Esophagus (tissue), 2 donors: ENCODE measurements around the gene FBXL15. TPM values are rescaled to one million over a fixed set of nuclear protein-coding genes. Genes with fewer than 3 reads are reported as not detected.
A peak's percentile ranks its signal among the peaks of the same experiment; 100 is the strongest.

ENCODE experiments used
- H3K27ac ChIP-seq, 2 donors: one replicate each; pipeline ENCODE4 v1.5.1; 2013; ENCODE audit warnings: low read depth in 2 of 2, mild to moderate bottlenecking in 2 of 2, inconsistent platforms in 1 of 2, low read length in 1 of 2, moderate library complexity in 1 of 2
- H3K27me3 ChIP-seq, 2 donors: one replicate each; pipeline ENCODE4 v1.6.1; 2013; ENCODE audit warnings: low read length in 2 of 2, control low read depth in 1 of 2, mild to moderate bottlenecking in 1 of 2; ENCODE audit not compliant: insufficient read depth in 2 of 2, control insufficient read depth in 1 of 2
- H3K36me3 ChIP-seq, 2 donors: one replicate each; pipeline ENCODE4 v1.6.1; 2013; ENCODE audit warnings: low read length in 1 of 2; ENCODE audit not compliant: control insufficient read depth in 2 of 2, insufficient read depth in 2 of 2
- H3K4me1 ChIP-seq, 2 donors: one replicate each; pipeline ENCODE4 v1.6.1; 2013; ENCODE audit warnings: low read length in 1 of 2; ENCODE audit not compliant: control insufficient read depth in 2 of 2, insufficient read depth in 2 of 2
- H3K4me3 ChIP-seq, 2 donors: one replicate each; pipeline ENCODE4 v1.5.1; 2013; ENCODE audit warnings: low read length in 2 of 2, mild to moderate bottlenecking in 2 of 2, low read depth in 1 of 2, moderate library complexity in 1 of 2
- H3K9me3 ChIP-seq, 2 donors: one replicate each; pipeline ENCODE4 v1.6.1; 2013; ENCODE audit warnings: mild to moderate bottlenecking in 2 of 2, low read depth in 1 of 2, low read length in 1 of 2, moderate library complexity in 1 of 2; ENCODE audit not compliant: control insufficient read depth in 2 of 2, insufficient read depth in 1 of 2
- whole genome bisulfite sequencing, 2 donors: extraction: QIAGEN DNeasy Blood & Tissue Kit; methylation state at CpG; one replicate each; pipeline ENCODE4 v1.1.7; 2013; 5-methylcytosine and 5-hydroxymethylcytosine counted together
- polyA plus RNA-seq, 2 donors: library from polyadenylated mRNA; stranded (reverse); fragments of 200-250 nt; gene quantifications; one replicate each; pipeline ENCODE4 v1.2.3, GENCODE V29; 2013
- donor health status: healthy with polysubstance abuse.
- donor health status: Bipolar disorder and iron deficiency.

The FBXL15 gene
- polyA plus RNA-seq, 2 donors: 6.3 to 15.2 TPM

- Histone ChIP-seq H3K36me3 (peaks cover 6 to 10% of the 10 kb centered on the region in 2 donors), H3K4me3 (no peak overlapping the region), H3K9me3 (peaks cover 0 to under 1% of the 10 kb centered on the region in 2 donors), H3K4me1 (peaks cover 12 to 20% of the 10 kb centered on the region in 2 donors), H3K27me3 (no peaks in the 10 kb centered on the region), H3K27ac (no peak overlapping the region)
- 74 to 84% methylated on average over 9 of the region's 9 CpGs for WGBS, 2 donors
Observed at GRCh38 chr10:102424145-102424544, 3.5 kb downstream of the FBXL15 start.

GRCh38 chr10:102424916-102425315 lies 4.3 kb downstream of the FBXL15 start:
- H3K4me3 ChIP-seq: no peak overlapping the region
- H3K9me3 ChIP-seq: no peaks in the 10 kb centered on the region
- H3K4me1 ChIP-seq: peaks cover 6 to 13% of the 10 kb centered on the region in 2 donors
- no peaks in the 10 kb centered on the region for H3K27me3 ChIP-seq
- WGBS, 2 donors: 83 to 87% methylated on average over 6 of the region's 6 CpGs
- peaks cover 6 to 10% of the 10 kb centered on the region in 2 donors for H3K36me3 ChIP-seq
- no peak overlapping the region for H3K27ac ChIP-seq

- Histone ChIP-seq H3K27me3 (no peaks in the 10 kb centered on the region), H3K36me3 (peaks cover 6 to 10% of the 10 kb centered on the region in 2 donors), H3K27ac (no peak overlapping the region), H3K4me3 (no peak overlapping the region), H3K9me3 (no peaks in the 10 kb centered on the region), H3K4me1 (peaks cover 3 to 10% of the 10 kb centered on the region in 2 donors)
- 78 to 100% methylated on average over 1 of the region's 1 CpG for WGBS, 2 donors
Observed at GRCh38 chr10:102425444-102425843, 4.8 kb downstream of the FBXL15 start.

GRCh38 chr10:102426803-102427287 lies 6.2 kb downstream of the FBXL15 start:
- Histone ChIP-seq H3K27ac (no peak overlapping the region), H3K36me3 (peaks cover 6 to 10% of the 10 kb centered on the region in 2 donors), H3K9me3 (no peaks in the 10 kb centered on the region), H3K4me1 (peaks cover 3 to 14% of the 10 kb centered on the region in 2 donors), H3K27me3 (no peaks in the 10 kb centered on the region), H3K4me3 (no peak overlapping the region)
- 73 to 80% methylated on average over 7 of the region's 7 CpGs for WGBS, 2 donors

- H3K36me3 ChIP-seq: peaks cover 0 to 2% of the 10 kb centered on the region in 2 donors
- 88 to 91% methylated on average over 8 of the region's 8 CpGs for WGBS, 2 donors
Observed at GRCh38 chr10:102429468-102429867, 8.8 kb downstream of the FBXL15 start.

GRCh38 chr10:102431452-102432124 lies 11.0 kb downstream of the FBXL15 start:
- peak overlapping the region; percentile 69 to 93 for H3K4me3 ChIP-seq
- peak overlapping the region in 1 of 2 donors; percentile 84 for H3K27ac ChIP-seq
- H3K4me1 ChIP-seq: peaks cover 0 to 7% of the 10 kb centered on the region in 2 donors
- no peaks in the 10 kb centered on the region for H3K9me3 ChIP-seq
- H3K27me3 ChIP-seq: no peaks in the 10 kb centered on the region
- 13 to 17% methylated on average over 4 of the region's 4 CpGs for WGBS, 2 donors
- H3K36me3 ChIP-seq: no peaks in the 10 kb centered on the region

More at GRCh38 chr10:102429468-102429867, 8.8 kb downstream of the FBXL15 start:
- Histone ChIP-seq H3K27ac (no peak overlapping the region), H3K27me3 (no peaks in the 10 kb centered on the region), H3K4me3 (no peak overlapping the region), H3K4me1 (peaks cover 0 to 7% of the 10 kb centered on the region in 2 donors), H3K9me3 (no peaks in the 10 kb centered on the region)

GRCh38 chr10:102432162-102432950 lies 11.7 kb downstream of the FBXL15 start, which contains the start of gene CUEDC2:
CUEDC2 (minus strand) TSS chr10:102432574; CDS start chr10:102425188, 7,386 bp downstream.
- Histone ChIP-seq H3K27ac (peak within 1 kb of the TSS; percentile 36 to 84), H3K4me3 (peak within 1 kb of the TSS; percentile 69 to 93), H3K9me3 (no peaks in the 10 kb centered on the region), H3K36me3 (no peaks in the 10 kb centered on the region), H3K27me3 (no peaks in the 10 kb centered on the region), H3K4me1 (peaks cover 0 to 7% of the 10 kb centered on the region in 2 donors)
- 1% methylated on average over 52 of the region's 52 CpGs for WGBS, 2 donors

- WGBS, 2 donors: 57 to 63% methylated on average over 5 of the region's 5 CpGs
- no peak overlapping the region for H3K27ac ChIP-seq
- no peaks in the 10 kb centered on the region for H3K27me3 ChIP-seq
- no peaks in the 10 kb centered on the region for H3K36me3 ChIP-seq
- H3K4me1 ChIP-seq: peaks cover 0 to 7% of the 10 kb centered on the region in 2 donors
- H3K9me3 ChIP-seq: no peaks in the 10 kb centered on the region
- no peak overlapping the region for H3K4me3 ChIP-seq
Observed at GRCh38 chr10:102433619-102434046, 13.0 kb downstream of the FBXL15 start.

- H3K4me3 ChIP-seq: no peak overlapping the region
Observed at GRCh38 chr10:102434394-102435132, 13.9 kb downstream of the FBXL15 start.

More at GRCh38 chr10:102434394-102435132, 13.9 kb downstream of the FBXL15 start:
- Histone ChIP-seq H3K4me1 (peaks cover 0 to 7% of the 10 kb centered on the region in 2 donors), H3K9me3 (no peaks in the 10 kb centered on the region), H3K36me3 (no peaks in the 10 kb centered on the region), H3K27ac (peak overlapping the region in 1 of 2 donors; percentile 24), H3K27me3 (no peaks in the 10 kb centered on the region)
- 36 to 41% methylated on average over 9 of the region's 9 CpGs for WGBS, 2 donors
